ENCODE measurements around the gene EPB41L4A.

- TF ChIP-seq CTCF (IDR thresholded peaks at IDR 0.05; ENCODE audit: poor library complexity, severe bottlenecking) (no peak), SMC3 (conservative IDR thresholded peaks at IDR 0.05; ENCODE audit: poor library complexity) (no peak)
These were observed 210.1 kb downstream of the EPB41L4A start for GRCh38 chr5:112208699-112209615.

Measured in neural cell (in vitro differentiated cells).